ENCODE data around the gene NPAS3. TPM values are rescaled to one million over a fixed set of nuclear protein-coding genes. Genes with fewer than 3 reads are reported as not detected.

NPAS3 gene
- total RNA-seq, 1 donor from 2014 or later: 2.4 TPM

- H3K27me3 Mint-ChIP-seq (ENCODE audit: unreplicated experiment): peaks cover 7% of the 10 kb centered on the region
- no peak for TF ChIP-seq CTCF (IDR thresholded peaks at IDR 0.05)
- H3K9me3 Mint-ChIP-seq (ENCODE audit: unreplicated experiment): no peaks in the 10 kb centered on the region
- H3K4me1 Mint-ChIP-seq (ENCODE audit: unreplicated experiment): no peaks in the 10 kb centered on the region
- peaks cover 4% of the 10 kb centered on the region for H3K36me3 Mint-ChIP-seq (ENCODE audit: unreplicated experiment)
- H3K4me3 Mint-ChIP-seq (ENCODE audit: unreplicated experiment): no peak overlapping the region
- H3K27ac Mint-ChIP-seq (ENCODE audit: unreplicated experiment): no peak overlapping the region
- no peak for DNase-seq (ENCODE audit: extremely low spot score, unreplicated experiment)
These were observed 692.8 kb downstream of the NPAS3 start for GRCh38 chr14:33631441-33631840.

GRCh38 chr14:33634631-33635030, 696.0 kb downstream of the NPAS3 start:
- no peak for TF ChIP-seq CTCF (IDR thresholded peaks at IDR 0.05)
- H3K27ac Mint-ChIP-seq (ENCODE audit: unreplicated experiment): no peak overlapping the region
- peaks cover 7% of the 10 kb centered on the region for H3K27me3 Mint-ChIP-seq (ENCODE audit: unreplicated experiment)
- H3K36me3 Mint-ChIP-seq (ENCODE audit: unreplicated experiment): peaks cover 3% of the 10 kb centered on the region
- no peaks in the 10 kb centered on the region for H3K9me3 Mint-ChIP-seq (ENCODE audit: unreplicated experiment)
- no peaks in the 10 kb centered on the region for H3K4me1 Mint-ChIP-seq (ENCODE audit: unreplicated experiment)
- H3K4me3 Mint-ChIP-seq (ENCODE audit: unreplicated experiment): no peak overlapping the region
- no peak for DNase-seq (ENCODE audit: extremely low spot score, unreplicated experiment)

GRCh38 chr14:33636716-33637115, 698.0 kb downstream of the NPAS3 start:
- no peaks in the 10 kb centered on the region for H3K36me3 Mint-ChIP-seq (ENCODE audit: unreplicated experiment)
- no peaks in the 10 kb centered on the region for H3K27me3 Mint-ChIP-seq (ENCODE audit: unreplicated experiment)
- no peaks in the 10 kb centered on the region for H3K4me1 Mint-ChIP-seq (ENCODE audit: unreplicated experiment)
- no peak for TF ChIP-seq CTCF (IDR thresholded peaks at IDR 0.05)
- no peaks in the 10 kb centered on the region for H3K9me3 Mint-ChIP-seq (ENCODE audit: unreplicated experiment)
- DNase-seq (ENCODE audit: extremely low spot score, unreplicated experiment): no peak
- no peak overlapping the region for H3K4me3 Mint-ChIP-seq (ENCODE audit: unreplicated experiment)
- no peak overlapping the region for H3K27ac Mint-ChIP-seq (ENCODE audit: unreplicated experiment)

GRCh38 chr14:33642080-33642479, 703.4 kb downstream of the NPAS3 start:
- H3K36me3 Mint-ChIP-seq (ENCODE audit: unreplicated experiment): no peaks in the 10 kb centered on the region
- H3K9me3 Mint-ChIP-seq (ENCODE audit: unreplicated experiment): no peaks in the 10 kb centered on the region
- H3K27me3 Mint-ChIP-seq (ENCODE audit: unreplicated experiment): no peaks in the 10 kb centered on the region
- no peak overlapping the region for H3K27ac Mint-ChIP-seq (ENCODE audit: unreplicated experiment)
- no peak for TF ChIP-seq CTCF (IDR thresholded peaks at IDR 0.05)
- no peak for DNase-seq (ENCODE audit: extremely low spot score, unreplicated experiment)
- no peak overlapping the region for H3K4me3 Mint-ChIP-seq (ENCODE audit: unreplicated experiment)
- H3K4me1 Mint-ChIP-seq (ENCODE audit: unreplicated experiment): peaks cover 20% of the 10 kb centered on the region

- H3K36me3 Mint-ChIP-seq (ENCODE audit: unreplicated experiment): no peaks in the 10 kb centered on the region
- H3K27me3 Mint-ChIP-seq (ENCODE audit: unreplicated experiment): no peaks in the 10 kb centered on the region
- H3K27ac Mint-ChIP-seq (ENCODE audit: unreplicated experiment): no peak overlapping the region
- peaks cover 27% of the 10 kb centered on the region for H3K4me1 Mint-ChIP-seq (ENCODE audit: unreplicated experiment)
- no peaks in the 10 kb centered on the region for H3K9me3 Mint-ChIP-seq (ENCODE audit: unreplicated experiment)
- no peak for TF ChIP-seq CTCF (IDR thresholded peaks at IDR 0.05)
- no peak for DNase-seq (ENCODE audit: extremely low spot score, unreplicated experiment)
- no peak overlapping the region for H3K4me3 Mint-ChIP-seq (ENCODE audit: unreplicated experiment)
These were observed 704.1 kb downstream of the NPAS3 start for GRCh38 chr14:33642691-33643244.
